ENCODE results near the gene CHRM1. TPM values are rescaled to one million over a fixed set of nuclear protein-coding genes. Genes with fewer than 3 reads are reported as not detected.

The CHRM1 gene
- polyA plus RNA-seq, 3 donors: not detected

- no peaks in the 10 kb centered on the region for H3K36me3 ChIP-seq (replicated peaks in 1 of 2; ENCODE audit: control insufficient read depth in 1 of 2, insufficient read depth in 2 of 2, low read length in 2 of 2)
- intact Hi-C loops (cut with micrococcal nuclease): no loop called here
- Mint-ChIP-seq H3K4me1 (peaks cover 13% of the 10 kb centered on the region), H3K27me3 (ENCODE audit: low read depth in 3 of 3) (peaks cover 0 to 4% (median 3%) of the 10 kb centered on the region in 3 donors), H3K27ac (no peak overlapping the region), H3K4me3 (no peak overlapping the region), H3K36me3 (peaks cover 0 to 2% of the 10 kb centered on the region in 2 donors), H3K9me3 (peaks cover 0 to 3% (median 0%) of the 10 kb centered on the region in 7 donors)
- H3K27ac ChIP-seq (ENCODE audit: low read depth in 1 of 2, low read length in 2 of 2): no peak overlapping the region
- no peak overlapping the region for H3K4me2 ChIP-seq (replicated peaks; ENCODE audit: extremely low read depth, low read length, poor library complexity, severe bottlenecking)
- no peaks in the 10 kb centered on the region for H3K9me3 ChIP-seq (replicated peaks in 1 of 2; ENCODE audit: control insufficient read depth in 1 of 2, insufficient read depth in 1 of 2, low read length in 2 of 2)
- TF ChIP-seq CTCF (IDR thresholded peaks at IDR 0.05): no peak
- no peak overlapping the region for H3K9ac ChIP-seq (ENCODE audit: insufficient read depth, low read length, poor library complexity, severe bottlenecking)
- WGBS (ENCODE audit: insufficient coverage): 100% methylated on average over 2 of the region's 6 CpGs
- H3K79me2 ChIP-seq (ENCODE audit: insufficient read depth, low read length): peaks cover 19% of the 10 kb centered on the region
- H4K20me1 ChIP-seq (ENCODE audit: insufficient read depth, low read length): no peaks in the 10 kb centered on the region
- no peak overlapping the region for H2AFZ ChIP-seq (ENCODE audit: insufficient read depth, low read depth, low read length, poor library complexity, severe bottlenecking)
- H3K27me3 ChIP-seq (ENCODE audit: control insufficient read depth in 2 of 2, insufficient read depth in 2 of 2, low read length in 2 of 2): no peaks in the 10 kb centered on the region
- DNase-seq: no peak
- peaks cover 11 to 16% of the 10 kb centered on the region in 2 donors for H3K4me1 ChIP-seq (ENCODE audit: control insufficient read depth in 1 of 2, insufficient read depth in 2 of 2, low read length in 2 of 2)
- no peak overlapping the region for H3K4me3 ChIP-seq (replicated peaks in 1 of 3; ENCODE audit: low read depth in 2 of 3, low read length in 3 of 3)
Observed at GRCh38 chr11:62876712-62877111, 44.5 kb downstream of the CHRM1 start.

DNA sequence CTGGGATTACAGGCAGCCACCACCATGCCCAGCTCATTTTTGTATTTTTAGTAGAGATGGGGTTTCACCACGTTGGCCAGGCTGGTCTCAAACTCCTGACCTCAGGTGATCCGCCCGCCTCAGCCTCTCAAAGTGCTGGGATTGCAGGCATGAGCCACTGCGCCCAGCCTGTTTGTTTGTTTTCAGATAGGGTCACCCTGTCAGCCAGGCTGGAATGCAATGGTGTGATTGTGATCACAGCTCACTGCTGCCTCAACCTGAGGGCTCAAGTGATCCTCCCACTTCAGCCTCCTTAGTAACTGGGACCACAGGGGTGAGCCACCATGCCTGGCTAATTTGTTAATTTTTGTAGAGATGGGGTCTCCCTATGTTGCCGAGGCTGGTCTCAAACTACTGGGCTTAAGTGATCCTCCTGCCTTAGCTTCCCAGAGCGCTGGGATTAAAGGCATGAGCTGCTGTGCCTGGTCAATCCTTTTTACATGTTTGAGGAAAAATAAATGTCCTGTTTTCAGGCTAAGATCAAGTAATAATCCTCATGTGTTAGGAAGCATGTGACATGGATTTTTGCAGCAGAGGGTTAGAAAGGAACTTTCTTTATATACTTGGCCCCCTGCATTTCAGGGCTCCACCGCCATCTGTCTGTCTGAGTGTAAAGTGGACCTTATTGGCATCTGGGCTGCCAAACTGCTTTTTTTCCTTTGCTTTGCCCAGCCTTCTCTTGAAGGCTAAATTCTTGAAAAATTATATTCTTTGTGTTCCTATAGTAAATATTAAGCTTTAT is 45.3 kb downstream of the CHRM1 start:
- 100% methylated on average over 1 of the region's 7 CpGs for WGBS (ENCODE audit: insufficient coverage)
- intact Hi-C loops (cut with micrococcal nuclease): no loop called here
- H3K4me3 Mint-ChIP-seq: no peak overlapping the region

More for the DNA sequence above, 45.3 kb downstream of the CHRM1 start:
- peaks cover 0 to 2% of the 10 kb centered on the region in 2 donors for H3K36me3 Mint-ChIP-seq
- Histone ChIP-seq H3K4me1 (ENCODE audit: control insufficient read depth in 1 of 2, insufficient read depth in 2 of 2, low read length in 2 of 2) (peaks cover 11 to 14% of the 10 kb centered on the region in 2 donors), H3K4me2 (replicated peaks; ENCODE audit: extremely low read depth, low read length, poor library complexity, severe bottlenecking) (no peak overlapping the region), H2AFZ (ENCODE audit: insufficient read depth, low read depth, low read length, poor library complexity, severe bottlenecking) (no peak overlapping the region), H3K27ac (ENCODE audit: low read depth in 1 of 2, low read length in 2 of 2) (no peak overlapping the region), H3K79me2 (ENCODE audit: insufficient read depth, low read length) (peaks cover 13% of the 10 kb centered on the region), H4K20me1 (ENCODE audit: insufficient read depth, low read length) (no peaks in the 10 kb centered on the region), H3K36me3 (replicated peaks in 1 of 2; ENCODE audit: control insufficient read depth in 1 of 2, insufficient read depth in 2 of 2, low read length in 2 of 2) (no peaks in the 10 kb centered on the region), H3K9me3 (replicated peaks in 1 of 2; ENCODE audit: control insufficient read depth in 1 of 2, insufficient read depth in 1 of 2, low read length in 2 of 2) (no peaks in the 10 kb centered on the region), H3K9ac (ENCODE audit: insufficient read depth, low read length, poor library complexity, severe bottlenecking) (no peak overlapping the region), H3K27me3 (ENCODE audit: control insufficient read depth in 2 of 2, insufficient read depth in 2 of 2, low read length in 2 of 2) (no peaks in the 10 kb centered on the region), H3K4me3 (replicated peaks in 1 of 3; ENCODE audit: low read depth in 2 of 3, low read length in 3 of 3) (no peak overlapping the region)
- H3K9me3 Mint-ChIP-seq: peaks cover 0 to 2% (median 0%) of the 10 kb centered on the region in 7 donors
- no peak for DNase-seq
- no peak overlapping the region for H3K27ac Mint-ChIP-seq
- peaks cover 0 to 3% (median 2%) of the 10 kb centered on the region in 3 donors for H3K27me3 Mint-ChIP-seq (ENCODE audit: low read depth in 3 of 3)
- TF ChIP-seq CTCF (IDR thresholded peaks at IDR 0.05): no peak
- peaks cover 13% of the 10 kb centered on the region for H3K4me1 Mint-ChIP-seq

Data from CD14-positive monocyte (primary cell).